ENCODE results near the gene PCNX1.
"Not testable (repeated sequence)": the region's sequence is repeated elsewhere in the genome, so short reads cannot be mapped to it uniquely, and the experiment has no call there.

GRCh38 chr14:71147335-71147734 lies 240.1 kb downstream of the PCNX1 start:
- TF ChIP-seq CTCF (conservative IDR thresholded peaks at IDR 0.05; ENCODE audit: low read length); EZH2phosphoT487 (IDR thresholded peaks at IDR 0.05; ENCODE audit: borderline replicate concordance): not testable (repeated sequence)

Data from Loucy (cell line).